MM.1S (cell line): ENCODE data around the gene KCTD6.

Source experiments
- CTCF ChIP-seq: fragments of 300-600 bp; sonication (generic); IDR thresholded peaks from 2 replicates; pipeline ENCODE4 v1.5.1; 2016; ENCODE audit warnings: antibody characterized with exemption, low read length, mixed read lengths
- EZH2 ChIP-seq: fragments of 300-600 bp; sonication (generic); optimal IDR thresholded peaks from 2 replicates; pipeline ENCODE3; 2017; ENCODE audit warnings: low read depth, mild to moderate bottlenecking, antibody characterized with exemption, low read length, mixed read lengths
- EZH2phosphoT487 ChIP-seq: fragments of 300-600 bp; sonication (generic); IDR thresholded peaks from 2 replicates; pipeline ENCODE4 v1.6.1; 2018; ENCODE audit warnings: antibody characterized with exemption, low read length

- no peak for TF ChIP-seq CTCF
- TF ChIP-seq EZH2: no peak
- no peak for TF ChIP-seq EZH2phosphoT487
These were observed 39.7 kb downstream of the KCTD6 start for GRCh38 chr3:58531555-58531954.
